ENCODE measurements around the gene TEX19.
"Not testable (repeated sequence)": the region's sequence is repeated elsewhere in the genome, so short reads cannot be mapped to it uniquely, and the experiment has no call there.

TEX19 gene

GRCh38 chr17:82378741-82379021 lies 19.6 kb downstream of the TEX19 start:
- no peak for DNase-seq

DNA sequence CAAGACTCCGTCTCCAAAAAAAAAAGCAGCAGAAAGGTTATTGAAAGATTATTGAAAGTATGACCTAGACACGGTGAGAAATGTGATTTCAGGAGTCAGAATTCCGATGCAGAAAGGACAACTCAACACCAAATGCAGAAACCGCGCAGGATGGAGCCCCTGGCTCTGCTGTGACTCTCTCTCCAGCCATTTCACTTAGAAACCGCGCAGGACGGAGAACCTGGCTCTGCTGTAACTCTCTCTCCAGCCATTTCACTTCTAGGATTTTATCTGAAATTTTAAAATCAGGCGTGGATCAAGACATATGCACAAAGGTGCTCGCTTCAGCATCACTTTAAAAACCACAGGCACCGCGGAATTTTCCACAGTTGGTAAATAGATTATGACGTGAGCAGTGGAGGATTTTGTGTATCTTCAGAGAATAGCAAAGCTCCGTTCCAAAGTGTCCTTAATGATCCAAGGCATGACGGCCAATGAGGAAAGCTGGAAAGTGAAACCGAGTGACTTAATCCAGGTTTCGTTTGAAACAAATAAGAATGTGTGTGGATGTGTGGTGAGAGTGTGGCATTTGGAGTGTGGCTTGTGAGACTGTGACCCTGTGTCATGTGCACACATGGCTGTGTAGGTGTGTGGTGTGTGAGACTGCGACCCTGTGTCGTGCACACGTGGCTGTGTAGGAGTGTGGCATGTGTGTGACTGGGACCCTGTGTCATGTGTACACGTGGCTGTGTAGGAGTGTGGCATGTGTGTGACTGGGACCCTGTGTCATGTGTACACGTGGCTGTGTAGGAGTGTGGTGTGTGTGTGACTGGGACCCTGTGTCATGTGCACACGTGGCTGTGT lies 22.0 kb downstream of the TEX19 start:
- DNase-seq: no peak

DNA sequence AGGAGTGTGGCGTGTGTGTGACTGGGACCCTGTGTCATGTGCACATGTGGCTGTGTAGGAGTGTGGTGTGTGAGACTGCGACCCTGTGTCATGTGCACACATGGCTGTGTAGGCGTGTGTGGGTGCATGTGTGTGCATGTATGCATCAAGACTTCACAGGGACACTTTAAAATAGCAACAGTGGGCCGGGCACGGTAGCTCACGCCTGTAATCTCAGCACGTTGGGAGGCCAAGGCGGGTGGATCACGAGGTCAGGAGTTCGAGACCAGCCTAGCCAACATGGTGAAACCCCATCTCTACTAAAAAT lies 22.6 kb downstream of the TEX19 start:
- not testable (repeated sequence) for DNase-seq

DNA sequence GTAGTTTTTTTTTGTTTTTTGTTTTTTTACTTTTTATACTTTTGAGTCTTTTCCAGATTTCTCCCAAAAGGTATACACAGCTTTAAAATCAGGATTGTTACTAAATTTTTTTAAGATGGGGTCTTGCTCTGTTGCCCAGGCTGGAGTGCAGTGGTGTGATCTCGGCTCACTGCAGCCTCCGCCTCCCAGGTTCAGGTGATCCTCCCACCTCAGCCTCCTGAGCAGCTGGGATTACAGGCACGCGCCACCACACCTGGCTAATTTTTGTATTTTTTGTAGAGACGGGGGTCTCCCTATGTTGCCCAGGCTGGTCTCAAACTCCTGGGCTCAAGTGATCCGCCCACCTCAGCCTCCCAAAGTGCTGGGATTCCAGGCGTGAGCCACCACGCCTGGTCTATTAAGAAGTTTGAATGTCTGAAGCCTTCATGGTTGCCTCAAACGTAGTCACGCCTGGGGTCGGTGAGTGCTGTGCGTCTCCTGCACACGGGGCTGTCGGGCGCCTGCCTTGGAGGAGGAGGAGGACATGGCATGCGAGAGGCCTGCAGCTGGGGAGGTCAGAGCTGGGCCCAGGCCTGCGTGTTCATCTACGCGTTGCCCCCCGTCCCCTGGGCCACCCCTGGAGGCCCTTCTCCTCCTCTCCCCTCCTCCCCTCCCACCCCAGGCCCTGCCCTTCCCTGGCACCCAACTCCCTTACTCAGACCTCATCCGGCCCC lies 23.3 kb downstream of the TEX19 start:
- not testable (repeated sequence) for DNase-seq

GRCh38 chr17:82382933-82383255 lies 23.8 kb downstream of the TEX19 start:
- no peak for DNase-seq

- DNase-seq: no peak
Observed at GRCh38 chr17:82383411-82383810, 24.4 kb downstream of the TEX19 start.

- DNase-seq: no peak
Observed at GRCh38 chr17:82384051-82384729, 25.1 kb downstream of the TEX19 start.

DNA sequence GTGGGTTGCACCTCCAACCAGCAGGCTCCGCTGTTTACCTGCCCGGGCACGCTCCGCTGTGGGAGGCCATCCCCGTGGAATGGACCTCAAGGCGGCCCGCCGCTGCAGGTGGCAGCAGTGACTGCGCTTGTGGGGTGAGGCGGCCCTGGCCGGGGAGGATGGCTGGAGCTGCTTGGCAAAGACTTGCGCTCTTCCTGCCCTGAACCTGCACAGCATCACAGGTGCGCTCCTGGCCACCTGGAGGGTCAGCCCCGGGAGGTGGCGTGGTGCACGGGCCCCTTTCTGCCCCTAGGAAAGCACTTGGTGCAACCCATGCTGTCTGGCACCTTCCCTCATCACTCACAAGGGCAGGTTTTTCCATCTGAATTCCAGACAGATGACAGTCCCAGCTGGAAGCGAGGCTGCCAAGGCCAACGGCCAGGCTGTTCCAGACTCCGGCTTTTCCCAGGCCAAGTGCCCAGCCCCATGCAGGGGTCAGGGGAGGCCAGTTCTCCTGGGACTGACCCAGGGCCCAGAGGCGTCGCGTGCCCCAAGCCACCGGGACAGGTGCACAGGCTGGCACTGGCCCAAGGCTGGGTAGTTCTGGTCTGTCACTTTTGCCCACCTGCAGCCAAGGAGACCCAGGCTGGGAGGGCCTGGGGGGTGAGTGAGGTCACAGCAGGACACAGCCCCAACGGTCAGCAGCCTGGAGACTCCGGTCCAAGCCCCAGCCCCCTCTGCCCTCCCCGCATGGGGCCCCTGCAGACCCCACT lies 25.9 kb downstream of the TEX19 start:
- DNase-seq: no peak

GRCh38 chr17:82385559-82386254 lies 26.7 kb downstream of the TEX19 start:
- DNase-seq: no peak

- DNase-seq: no peak
Observed at GRCh38 chr17:82386255-82386831, 27.3 kb downstream of the TEX19 start.

- no peak for DNase-seq
Observed at GRCh38 chr17:82386881-82387704, 28.0 kb downstream of the TEX19 start.

DNA sequence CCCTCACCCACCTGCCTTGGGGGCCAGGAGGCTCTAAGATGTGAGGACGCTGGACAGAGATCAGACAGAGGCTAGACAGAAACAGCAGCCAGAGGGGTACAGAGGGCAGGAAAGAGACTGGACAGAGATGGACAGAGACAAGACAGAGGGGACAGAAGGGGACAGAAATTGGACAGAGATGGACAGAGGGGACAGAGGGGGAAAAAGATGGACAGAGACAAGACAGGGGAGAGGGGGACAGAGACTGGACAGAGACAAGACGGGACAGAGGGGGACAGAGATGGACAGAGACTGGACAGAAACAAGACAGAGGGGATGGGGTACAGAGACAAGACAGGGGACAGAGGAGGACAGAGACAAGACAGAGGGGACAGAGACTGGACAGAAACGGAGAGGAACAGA lies 28.7 kb downstream of the TEX19 start:
- DNase-seq: no peak

DNA sequence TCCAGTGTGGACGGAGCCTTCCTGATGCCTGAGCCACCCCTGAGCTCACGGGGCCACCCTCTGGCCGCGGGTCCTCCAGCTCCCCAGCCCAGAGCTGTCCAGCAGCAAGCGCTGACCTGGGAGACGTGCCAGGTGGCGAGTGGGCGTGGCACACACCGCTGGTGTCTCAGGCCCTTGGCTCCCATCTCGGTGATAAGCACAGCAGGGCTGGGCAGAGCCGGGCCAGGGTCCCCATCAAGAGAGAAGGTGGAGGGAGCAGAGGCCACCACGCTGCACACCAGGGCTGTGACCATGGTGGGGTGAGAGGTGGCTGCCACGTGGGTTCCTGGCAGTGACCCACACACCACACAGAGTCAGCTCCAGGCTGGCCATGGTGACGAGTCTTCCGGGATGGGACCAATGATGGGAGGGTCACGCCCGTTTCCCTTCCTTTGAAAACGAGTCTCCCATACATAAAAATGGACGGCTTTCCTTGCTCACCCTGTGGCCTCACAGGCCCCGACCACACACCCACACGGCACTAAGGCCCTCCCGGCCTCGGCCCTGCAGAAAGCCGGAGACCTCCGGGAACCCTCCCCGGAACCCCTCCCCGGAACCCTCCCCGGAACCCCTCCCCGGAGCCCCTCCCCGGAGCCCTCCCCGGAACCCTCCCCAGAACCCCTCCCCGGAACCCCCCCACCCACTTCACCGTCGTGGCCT lies 29.3 kb downstream of the TEX19 start:
- no peak for DNase-seq

DNA sequence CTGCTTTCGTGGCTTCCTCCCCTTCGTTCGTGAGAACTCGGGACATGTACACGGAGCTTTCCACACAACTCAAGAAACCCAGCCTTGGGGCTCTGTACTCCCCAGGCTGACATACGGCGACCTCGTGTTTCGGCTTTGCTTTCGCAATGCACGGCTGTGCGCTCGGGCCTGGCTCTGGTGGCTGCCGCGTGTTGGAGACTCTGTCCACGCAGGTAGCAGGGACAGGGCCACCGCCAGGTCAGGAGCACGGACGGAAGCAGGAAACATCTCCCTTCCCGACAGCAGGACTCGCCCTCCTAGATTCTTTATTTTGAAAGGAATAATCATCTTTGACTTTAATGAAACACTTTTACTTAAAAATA lies 29.9 kb downstream of the TEX19 start:
- DNase-seq: no peak

GRCh38 chr17:82389379-82389778 lies 30.3 kb downstream of the TEX19 start:
- no peak for DNase-seq

- no peak for DNase-seq
Observed at GRCh38 chr17:82390015-82390859, 31.2 kb downstream of the TEX19 start.

- no peak for DNase-seq
Observed at GRCh38 chr17:82390860-82391435, 31.9 kb downstream of the TEX19 start.

DNA sequence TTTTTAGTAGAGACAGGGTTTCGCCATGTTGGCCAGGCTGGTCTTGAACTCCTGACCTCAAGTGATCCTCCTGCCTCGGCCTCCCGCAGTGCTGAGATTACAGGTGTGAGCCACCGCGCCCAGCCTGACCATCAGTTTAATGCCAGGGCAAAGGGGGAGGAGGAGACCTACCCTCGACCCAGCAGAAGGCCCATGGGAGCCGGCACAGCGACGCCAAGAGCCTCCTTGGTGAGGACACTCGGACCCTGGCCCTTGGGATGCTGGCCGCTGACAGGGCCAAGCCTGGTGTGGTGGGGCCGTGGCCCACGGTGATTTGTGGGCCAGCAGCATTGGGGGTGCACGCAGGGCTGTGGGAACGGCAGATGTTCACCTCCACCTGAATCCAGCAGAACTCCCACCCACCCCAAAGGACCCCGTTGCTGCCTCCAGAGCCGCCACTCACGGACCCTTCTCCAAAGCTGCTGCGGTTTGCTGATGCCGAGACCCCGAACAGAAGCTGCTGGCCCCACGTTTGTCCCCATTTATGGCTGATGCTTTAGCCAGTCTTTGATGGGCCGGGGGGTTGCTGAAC lies 32.5 kb downstream of the TEX19 start:
- no peak for DNase-seq

- no peak for DNase-seq
Observed at GRCh38 chr17:82392209-82392920, 33.3 kb downstream of the TEX19 start.
